GM21360 (cell line): ENCODE data around the gene CDH20.
A peak's percentile ranks its signal among the peaks of the same experiment; 100 is the strongest.
"Not testable (repeated sequence)": the region's sequence is repeated elsewhere in the genome, so short reads cannot be mapped to it uniquely, and the experiment has no call there.

Experiments
- ATAC-seq: cut with Tn5 transposase; IDR thresholded peaks from one replicate; pipeline ENCODE4 v1.9.1; 2021; ENCODE audit warnings: mild to moderate bottlenecking, moderate library complexity; ENCODE audit not compliant: unreplicated experiment

Gene CDH20

GRCh38 chr18:61340148-61340547 is 6.9 kb downstream of the CDH20 start:
- ATAC-seq = no peak

GRCh38 chr18:61348230-61348629 is 15.0 kb downstream of the CDH20 start:
- ATAC-seq = no peak

- no peak for ATAC-seq
Observed at GRCh38 chr18:61350578-61350977, 17.3 kb downstream of the CDH20 start.

- no peak for ATAC-seq
Observed at GRCh38 chr18:61352059-61352458, 18.8 kb downstream of the CDH20 start.

- ATAC-seq = no peak
Observed at GRCh38 chr18:61352611-61353010, 19.4 kb downstream of the CDH20 start.

- ATAC-seq = peak; percentile 99
Observed at GRCh38 chr18:61360404-61361383, 27.5 kb downstream of the CDH20 start.

- ATAC-seq = no peak
Observed at GRCh38 chr18:61362511-61362910, 29.3 kb downstream of the CDH20 start.

GRCh38 chr18:61364953-61365352 is 31.7 kb downstream of the CDH20 start:
- no peak for ATAC-seq

- ATAC-seq = no peak
Observed at GRCh38 chr18:61368001-61368400, 34.8 kb downstream of the CDH20 start.

GRCh38 chr18:61369671-61370070 is 36.4 kb downstream of the CDH20 start:
- not testable (repeated sequence) for ATAC-seq

GRCh38 chr18:61371111-61371510 is 37.9 kb downstream of the CDH20 start:
- no peak for ATAC-seq

GRCh38 chr18:61379827-61380226 is 46.6 kb downstream of the CDH20 start:
- ATAC-seq = no peak

GRCh38 chr18:61388010-61388409 is 54.8 kb downstream of the CDH20 start:
- no peak for ATAC-seq

GRCh38 chr18:61394983-61395382 is 61.8 kb downstream of the CDH20 start:
- ATAC-seq = no peak

GRCh38 chr18:61397222-61397621 is 64.0 kb downstream of the CDH20 start:
- no peak for ATAC-seq

GRCh38 chr18:61398961-61399705 is 65.9 kb downstream of the CDH20 start:
- ATAC-seq = no peak

- no peak for ATAC-seq
Observed at GRCh38 chr18:61400016-61400635, 66.9 kb downstream of the CDH20 start.

- no peak for ATAC-seq
Observed at GRCh38 chr18:61400716-61401115, 67.5 kb downstream of the CDH20 start.

- ATAC-seq = no peak
Observed at GRCh38 chr18:61402726-61403125, 69.5 kb downstream of the CDH20 start.

- no peak for ATAC-seq
Observed at GRCh38 chr18:61413396-61413795, 80.2 kb downstream of the CDH20 start.

GRCh38 chr18:61414086-61414485 is 80.9 kb downstream of the CDH20 start:
- no peak for ATAC-seq
